22Rv1 (cell line): ENCODE data around the gene POLK.

ENCODE experiments used
- CTCF ChIP-seq: fragments of 450-650 bp; IDR thresholded peaks from 2 replicates; pipeline ENCODE4 v1.5.1; 2017; ENCODE audit warnings: mild to moderate bottlenecking
- ZFX ChIP-seq: fragments of 450-650 bp; IDR thresholded peaks from 2 replicates; pipeline ENCODE4 v1.6.1; 2017; ENCODE audit warnings: antibody characterized with exemption, borderline replicate concordance

GRCh38 chr5:75525344-75525743 lies 13.7 kb downstream of the POLK start:
- no peak for TF ChIP-seq CTCF
- no peak for TF ChIP-seq ZFX
